Epidermal melanocyte (primary cell): ENCODE results near the gene PRKCI.
"Not testable (repeated sequence)": the region's sequence is repeated elsewhere in the genome, so short reads cannot be mapped to it uniquely, and the experiment has no call there.

ENCODE experiments used
- DNase-seq: peaks from one replicate; pipeline ENCODE4 v3.0.0; 2011; ENCODE audit warnings: low spot score; ENCODE audit not compliant: insufficient read length

PRKCI gene

DNA sequence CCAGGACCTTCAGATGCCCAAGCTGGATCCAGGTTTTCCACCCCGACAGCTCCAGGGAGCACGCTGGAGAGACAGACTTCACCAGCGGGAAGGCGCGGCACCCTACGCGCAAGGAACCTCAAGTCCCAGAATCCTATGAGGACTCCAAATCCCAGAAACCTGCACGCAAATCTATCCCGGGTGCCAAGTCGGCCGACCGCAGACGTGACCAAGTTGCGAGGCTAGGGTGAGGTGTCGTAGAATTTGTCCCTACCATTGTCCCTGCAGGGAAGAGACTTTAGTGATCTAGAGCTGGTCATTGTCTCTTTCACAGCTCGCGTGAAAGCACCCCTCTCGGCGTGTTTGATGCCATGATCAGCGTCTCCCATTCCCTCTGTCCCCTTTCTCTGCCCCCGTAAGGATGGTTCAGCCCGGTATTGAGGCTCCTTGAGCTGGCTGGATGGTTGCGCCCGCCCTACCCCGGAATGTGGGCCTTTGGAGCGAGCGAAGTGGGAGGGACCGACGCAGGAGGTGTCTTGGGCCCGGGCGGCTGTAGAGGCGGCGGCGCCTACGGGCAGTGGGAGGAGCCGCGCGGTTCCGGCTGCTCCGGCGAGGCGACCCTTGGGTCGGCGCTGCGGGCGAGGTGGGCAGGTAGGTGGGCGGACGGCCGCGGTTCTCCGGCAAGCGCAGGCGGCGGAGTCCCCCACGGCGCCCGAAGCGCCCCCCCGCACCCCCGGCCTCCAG is at the start of gene PRKCI:
PRKCI (plus strand) TSS at position 501 of the 723 bp plus-strand sequence. CDS start 246 bp downstream, outside the sequence.
- DNase-seq: peak; percentile 98

DNA sequence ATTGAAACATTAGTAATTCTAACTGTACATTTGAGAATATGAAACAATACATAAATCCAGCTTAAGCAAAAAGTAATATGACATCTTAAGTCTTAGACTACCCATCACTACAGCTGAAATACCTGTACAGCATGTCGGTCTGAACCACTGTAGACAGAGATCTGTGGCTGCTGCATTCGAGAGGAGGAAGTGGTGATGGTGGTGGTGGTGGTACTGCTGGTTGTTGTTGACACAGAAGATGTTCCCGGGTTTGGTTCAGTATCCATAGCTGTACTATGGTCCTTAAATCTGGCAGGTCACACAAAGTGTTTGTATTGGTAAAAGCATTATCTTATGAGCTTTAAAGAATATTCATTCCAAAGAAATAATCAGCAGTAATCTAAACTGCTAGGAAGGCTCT is 43.6 kb upstream of the PRKCI start:
- no peak for DNase-seq

- no peak for DNase-seq
Measured at GRCh38 chr3:170179432-170179831, 42.8 kb upstream of the PRKCI start.

- no peak for DNase-seq
Measured at GRCh38 chr3:170180079-170180907, 41.9 kb upstream of the PRKCI start.

DNA sequence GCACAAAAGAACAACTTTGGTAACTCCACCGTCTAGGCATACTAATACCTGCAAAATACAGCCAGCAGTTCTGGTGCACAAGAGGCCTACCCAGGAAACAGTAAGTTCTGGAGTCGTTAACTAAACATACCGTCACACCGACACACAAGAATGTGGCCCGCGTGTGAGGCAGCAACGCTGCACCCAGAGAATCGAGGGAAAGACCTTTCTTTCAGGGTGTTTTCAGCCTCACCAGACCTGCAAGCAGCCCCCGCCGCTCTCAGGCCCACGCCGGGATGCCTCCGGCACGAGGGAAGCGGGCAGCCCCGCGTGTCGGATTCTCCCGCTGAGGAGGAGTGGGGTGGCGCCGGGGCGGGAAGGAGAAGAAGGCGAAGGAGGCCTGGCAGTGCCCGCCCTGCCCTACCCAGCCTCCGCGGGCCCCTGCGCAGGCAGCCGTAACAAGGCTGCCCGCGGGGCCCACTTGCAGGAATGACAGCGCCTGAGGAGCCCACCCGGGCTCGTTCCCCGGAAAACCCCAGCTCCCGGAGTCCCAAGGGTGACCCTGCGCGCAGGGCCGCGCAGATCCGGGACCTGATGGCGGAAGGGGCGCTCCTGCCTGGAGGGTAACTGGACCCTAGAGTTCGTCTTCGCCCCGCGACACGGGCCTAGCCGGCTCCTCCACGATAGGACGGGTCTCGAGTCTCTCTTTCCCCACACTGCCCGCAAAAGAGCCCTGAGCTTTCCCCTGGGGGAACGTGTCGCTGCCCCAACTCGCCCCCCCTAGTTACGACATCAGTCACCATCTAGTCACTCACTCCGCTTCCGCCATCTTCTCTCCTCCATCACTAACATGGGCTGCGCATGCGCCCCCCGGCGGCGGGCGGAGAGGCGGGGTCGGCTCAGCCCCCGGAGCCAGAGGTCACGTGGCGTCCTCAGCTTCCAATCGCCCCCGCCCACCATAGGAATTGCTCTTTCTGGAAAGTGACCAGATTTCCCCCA is 41.0 kb upstream of the PRKCI start, which contains the start of gene PHC3:
PHC3 (minus strand) TSS at position 826 of the 978 bp plus-strand sequence; CDS start at position 808, 18 bp downstream.
- peak; percentile 95 for DNase-seq

- no peak for DNase-seq
Measured at GRCh38 chr3:170189398-170190256, 32.6 kb upstream of the PRKCI start.

DNA sequence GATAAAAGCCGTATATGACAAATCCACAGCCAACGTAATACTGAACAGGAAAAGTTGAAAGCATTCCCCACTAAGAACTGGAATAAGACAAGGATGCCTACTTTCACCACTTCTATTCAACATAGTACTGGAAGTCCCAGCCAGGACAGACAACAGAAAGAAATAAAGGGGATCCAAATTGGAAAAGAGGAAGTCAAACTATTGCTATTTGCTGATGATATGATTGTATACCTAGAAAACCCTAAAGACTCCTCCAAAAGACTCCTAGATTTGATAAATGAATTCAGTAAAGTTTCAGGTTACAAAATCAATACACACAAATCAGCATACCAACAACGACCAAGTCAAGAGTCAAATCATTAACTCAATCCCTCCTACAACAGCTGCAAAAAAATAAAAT is 26.5 kb upstream of the PRKCI start:
- not testable (repeated sequence) for DNase-seq

DNA sequence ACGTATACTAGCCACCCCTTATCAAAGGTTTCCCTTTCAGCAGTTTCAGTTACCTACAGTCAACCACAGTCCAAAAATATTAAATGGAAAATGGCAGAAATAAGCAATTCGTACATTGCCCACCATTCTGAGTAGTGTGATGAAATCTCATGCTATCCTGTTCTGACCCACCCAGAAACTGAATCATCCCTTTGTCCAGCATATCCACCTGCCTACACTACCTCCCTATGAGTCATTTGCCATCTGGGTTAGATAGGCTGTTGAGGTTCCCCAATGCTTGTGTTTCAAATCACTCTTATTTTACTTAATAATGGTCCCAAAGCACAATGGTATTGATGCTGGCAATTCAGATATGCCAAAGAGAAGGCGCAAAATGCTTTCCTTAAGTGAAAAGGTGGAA is 25.4 kb upstream of the PRKCI start:
- DNase-seq: no peak

- DNase-seq: no peak
Measured at GRCh38 chr3:170200987-170201386, 21.2 kb upstream of the PRKCI start.

DNA sequence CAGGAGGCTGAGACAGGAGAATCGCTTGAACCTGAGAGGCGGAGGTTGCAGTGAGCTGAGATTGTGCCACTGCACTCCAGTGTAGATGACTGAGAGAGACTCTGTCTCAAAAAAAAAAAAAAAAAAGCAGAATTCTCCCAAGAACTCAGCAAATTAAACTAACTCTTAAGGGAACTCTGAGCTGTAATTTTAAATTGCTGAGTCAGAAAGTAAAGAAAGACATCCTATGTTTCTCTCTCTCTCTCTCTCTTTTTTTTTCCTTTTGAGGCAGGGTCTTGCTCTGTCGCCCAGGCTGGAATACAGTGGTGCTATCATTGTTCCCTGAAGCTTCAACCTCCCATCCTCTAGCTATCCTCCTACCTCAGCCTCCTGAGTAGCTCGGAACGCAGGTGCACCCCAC is 20.7 kb upstream of the PRKCI start:
- DNase-seq: no peak

GRCh38 chr3:170203457-170203856 is 18.8 kb upstream of the PRKCI start:
- DNase-seq: no peak

DNA sequence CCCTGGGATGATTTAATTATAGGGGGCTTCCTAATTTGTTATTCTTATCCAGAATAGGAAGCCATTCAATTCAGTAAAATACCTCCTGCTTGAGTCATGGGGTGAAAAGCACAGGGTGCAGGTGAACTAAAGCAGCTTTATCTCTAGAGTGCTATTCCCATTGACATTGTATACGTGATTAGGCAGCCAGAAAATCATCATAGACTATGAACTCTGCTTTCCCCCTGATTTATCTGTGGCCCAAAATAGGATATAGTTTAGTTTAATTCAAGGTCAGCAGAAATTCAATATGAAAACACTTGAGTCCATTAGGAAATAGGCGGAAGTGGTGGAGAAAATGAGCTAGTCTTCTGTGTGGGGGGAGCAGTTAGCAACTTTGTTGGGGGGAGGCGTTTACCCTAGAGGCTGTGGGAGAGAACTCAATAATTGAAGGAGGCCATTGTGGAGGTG is 18.2 kb upstream of the PRKCI start:
- no peak for DNase-seq

DNA sequence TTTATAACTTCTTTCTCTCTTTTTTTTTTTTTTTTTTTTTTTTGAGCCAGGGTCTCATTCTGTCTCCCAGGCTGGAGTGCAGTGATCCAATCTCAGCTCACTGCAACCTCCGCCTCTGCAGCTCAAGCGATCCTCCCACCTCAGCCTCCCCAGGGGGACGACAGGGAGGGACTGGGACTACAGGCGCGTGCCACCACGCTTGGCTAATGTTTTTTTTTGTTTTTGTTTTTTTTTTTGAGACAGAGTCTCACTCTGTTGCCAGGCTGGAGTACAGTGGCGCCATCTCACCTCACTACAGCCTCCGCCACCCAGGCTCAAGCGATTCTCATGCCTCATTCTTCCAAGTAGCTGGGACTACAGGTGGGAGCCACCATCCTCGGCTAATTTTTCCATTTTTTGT is 17.7 kb upstream of the PRKCI start:
- no peak for DNase-seq

- no peak for DNase-seq
Measured at GRCh38 chr3:170205302-170205701, 16.9 kb upstream of the PRKCI start.

DNA sequence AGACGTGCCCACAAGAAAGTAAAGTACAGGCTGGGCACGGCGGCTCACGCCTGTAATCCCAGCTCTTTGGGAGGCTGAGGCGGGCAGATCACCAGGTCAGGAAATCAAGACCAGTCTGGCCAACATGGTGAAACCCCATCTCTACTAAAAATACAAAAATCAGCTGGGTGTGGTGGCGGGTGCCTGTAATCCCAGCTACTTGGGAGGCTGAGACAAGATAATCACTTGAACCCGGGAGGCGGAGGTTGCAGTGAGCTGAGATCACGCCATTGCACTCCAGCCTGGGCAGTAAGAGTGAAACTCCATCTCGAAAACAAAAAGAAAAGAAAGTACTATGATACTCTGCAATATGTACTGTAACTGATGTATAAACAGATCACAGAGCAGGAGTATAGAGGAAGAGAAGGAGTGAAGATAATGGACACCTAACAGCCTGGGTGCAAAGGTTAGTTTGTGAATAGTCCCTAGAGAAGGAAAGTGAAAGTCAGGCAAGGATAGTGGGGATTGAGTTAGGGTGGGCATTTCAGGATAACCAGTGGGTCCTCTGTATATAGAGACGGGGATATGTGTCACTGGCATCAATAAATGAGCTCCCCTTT is 16.0 kb upstream of the PRKCI start:
- not testable (repeated sequence) for DNase-seq

GRCh38 chr3:170207717-170208116 is 14.5 kb upstream of the PRKCI start:
- DNase-seq: no peak

DNA sequence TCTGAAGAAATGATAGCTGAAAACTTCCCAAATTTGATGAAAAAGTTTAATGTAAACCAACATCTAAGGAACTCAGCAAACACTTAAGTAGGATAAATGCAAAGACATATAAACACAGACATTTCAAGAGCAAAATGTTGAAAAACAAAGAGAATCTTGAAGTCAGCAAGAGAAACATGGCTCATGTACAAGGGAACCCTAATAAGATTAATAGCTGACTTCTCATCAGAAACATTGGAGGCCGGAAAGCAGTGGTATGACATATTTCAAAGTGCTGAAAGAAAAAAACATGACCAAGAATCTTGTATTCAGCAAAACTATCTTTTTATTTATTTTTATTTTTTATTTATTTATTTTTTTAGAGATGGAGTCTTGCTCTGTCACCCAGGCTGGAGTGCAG is 10.6 kb upstream of the PRKCI start:
- DNase-seq: no peak

DNA sequence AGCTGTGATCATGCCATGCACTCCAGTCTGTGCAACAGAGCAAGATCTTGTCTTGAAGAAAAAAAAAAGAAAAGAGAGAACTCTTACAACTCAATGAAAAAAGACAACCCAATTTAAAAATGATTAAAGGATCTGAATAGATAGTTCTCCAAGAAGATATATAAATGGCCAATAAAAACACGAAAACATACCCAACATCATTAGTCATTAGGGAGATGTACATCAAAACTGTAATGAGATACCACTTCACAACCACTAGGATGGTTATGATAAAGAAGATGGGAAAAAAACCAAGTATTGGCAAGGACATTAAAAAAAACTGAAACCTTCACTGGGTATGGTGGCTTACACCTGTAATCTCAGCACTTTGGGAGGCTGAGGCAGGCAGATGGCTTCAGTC is 2.4 kb upstream of the PRKCI start:
- DNase-seq: no peak

DNA sequence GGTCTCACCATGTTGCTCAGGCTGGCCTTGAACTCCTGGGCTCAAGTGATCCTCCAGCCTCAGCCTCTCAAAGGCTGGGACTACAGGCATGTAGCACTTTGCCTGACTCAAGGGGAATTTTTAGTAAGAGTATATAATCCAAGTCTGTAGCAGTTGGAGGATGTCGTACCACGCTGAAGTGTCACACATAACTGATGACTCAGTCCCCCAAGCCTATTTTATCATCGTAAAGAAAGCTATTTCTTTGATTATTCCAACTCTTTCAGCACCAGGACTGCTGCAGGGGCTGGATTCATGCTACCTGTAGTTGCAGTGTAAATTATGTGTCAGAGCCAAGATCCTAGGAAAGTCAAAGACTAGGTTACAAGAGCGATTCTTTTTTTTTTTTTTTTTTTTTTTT is 1.4 kb upstream of the PRKCI start:
- no peak for DNase-seq
